B cell (primary cell): Measurements from ENCODE around the gene C1orf115. TPM values are rescaled to one million over a fixed set of nuclear protein-coding genes. Genes with fewer than 3 reads are reported as not detected.

ENCODE experiments used
- ATAC-seq: fragments of 200-7000 bp; cut with Tn5 transposase; one replicate; pipeline ENCODE4 v1.10.0; 2021; ENCODE audit warnings: low read depth, mild to moderate bottlenecking, moderate number of reproducible peaks, moderate library complexity
- CTCF ChIA-PET: fragments of 350-600 bp; sonication (Branson Sonifier 250); formaldehyde crosslinking; loops from one replicate; lab custom pipeline; 2021; ENCODE audit warnings: antibody characterized with exemption, inconsistent platforms; lab: Charles Lee
- POLR2A ChIA-PET: fragments of 350-600 bp; sonication (Branson Sonifier 250); formaldehyde crosslinking; loops from one replicate; lab custom pipeline; 2021; ENCODE audit warnings: antibody characterized with exemption; lab: Charles Lee
- DNase-seq: peaks from one replicate; pipeline ENCODE4 v3.0.0; 2013
- H2AFZ ChIP-seq: 2 replicates; pipeline ENCODE4 v1.6.1; 2012; ENCODE audit warnings: mild to moderate bottlenecking, low read depth, low read length; ENCODE audit not compliant: insufficient read depth, poor library complexity, severe bottlenecking
- H3K27ac ChIP-seq, 2 donors: 1 replicate in 1 of 2; 2 replicates in 1 of 2; pipeline ENCODE4 v1.5.1; 2012 to 2013; ENCODE audit warnings: low read length in 2 of 2, mild to moderate bottlenecking in 2 of 2, moderate library complexity in 1 of 2
- H3K27me3 ChIP-seq, 4 experiments: fragments of 200-600 bp in 1 of 4; sonication (generic) in 1 of 4; replicated peaks in 1 of 4; 1 replicate in 2 of 4; 2 replicates in 2 of 4; pipeline versions ENCODE4 v1.6.1 to v1.7.0; 2013 to 2016; ENCODE audit warnings: low read length in 3 of 4, mild to moderate bottlenecking in 2 of 4, mixed read lengths in 1 of 4, moderate library complexity in 1 of 4; ENCODE audit not compliant: insufficient read depth in 4 of 4, control insufficient read depth in 3 of 4; ENCODE audit errors: control extremely low read depth in 1 of 4
- H3K36me3 ChIP-seq, 2 experiments: replicated peaks in 1 of 2; 1 replicate in 1 of 2; 2 replicates in 1 of 2; pipeline versions ENCODE4 v1.6.1 to v1.7.1; 2013; ENCODE audit warnings: low read length in 1 of 2; ENCODE audit not compliant: insufficient read depth in 2 of 2, control insufficient read depth in 1 of 2; ENCODE audit errors: control extremely low read depth in 1 of 2, extremely low read depth in 1 of 2
- H3K4me1 ChIP-seq, 2 donors: fragments of 200-600 bp in 1 of 2; sonication (generic) in 1 of 2; 1 replicate in 1 of 2; 2 replicates in 1 of 2; pipeline versions ENCODE4 v1.5.1 to v1.6.1; 2013 to 2017; ENCODE audit warnings: low read length in 2 of 2; ENCODE audit not compliant: control insufficient read depth in 2 of 2, insufficient read depth in 2 of 2
- H3K4me2 ChIP-seq: replicated peaks from 2 replicates; pipeline ENCODE3; 2012; ENCODE audit warnings: mild to moderate bottlenecking, low read depth, low read length; ENCODE audit not compliant: poor library complexity, severe bottlenecking
- H3K4me3 ChIP-seq, 5 experiments: fragments of 200-600 bp in 1 of 5; sonication (generic) in 1 of 5; 1 replicate in 3 of 5; 2 replicates in 2 of 5; pipeline versions ENCODE4 v1.5.1 to v1.7.0; 2011 to 2016; ENCODE audit warnings: low read length in 4 of 5, mild to moderate bottlenecking in 4 of 5, low read depth in 2 of 5, control low read depth in 1 of 5, moderate library complexity in 1 of 5; ENCODE audit not compliant: insufficient read depth in 1 of 5; ENCODE audit errors: control extremely low read depth in 1 of 5, extremely low read depth in 1 of 5
- H3K79me2 ChIP-seq: fragments of 200-600 bp; sonication (generic); one replicate; pipeline ENCODE4 v1.6.0; 2016; ENCODE audit warnings: low read length; ENCODE audit not compliant: control insufficient read depth, insufficient read depth
- H3K9ac ChIP-seq: fragments of 200-600 bp; sonication (generic); 2 replicates; pipeline ENCODE4 v1.6.1; 2017; ENCODE audit warnings: mild to moderate bottlenecking, low read length, moderate library complexity
- H3K9me3 ChIP-seq, 3 donors: one replicate each; pipeline versions ENCODE4 v1.6.1 to v1.7.1; 2013; ENCODE audit warnings: low read length in 2 of 3; ENCODE audit not compliant: control insufficient read depth in 2 of 3, insufficient read depth in 1 of 3; ENCODE audit errors: control extremely low read depth in 1 of 3
- H4K20me1 ChIP-seq: 2 replicates; pipeline ENCODE4 v1.6.0; 2012; ENCODE audit warnings: mild to moderate bottlenecking, low read length; ENCODE audit not compliant: insufficient read depth, control insufficient read depth, poor library complexity, severe bottlenecking
- H3K27ac Mint-ChIP-seq: one replicate; pipeline ENCODE4 v1.8.0; 2021; ENCODE audit warnings: mixed read lengths
- H3K27me3 Mint-ChIP-seq: one replicate; pipeline ENCODE4 v1.8.0; 2021; ENCODE audit warnings: mixed read lengths
- H3K4me1 Mint-ChIP-seq: one replicate; pipeline ENCODE4 v1.8.0; 2021; ENCODE audit warnings: mixed read lengths
- H3K4me3 Mint-ChIP-seq: one replicate; pipeline ENCODE4 v1.8.0; 2021; ENCODE audit warnings: mixed read lengths
- H3K9me3 Mint-ChIP-seq: one replicate; pipeline ENCODE4 v1.8.0; 2022; ENCODE audit warnings: mixed read lengths; ENCODE audit not compliant: insufficient read depth
- EZH2 ChIP-seq: IDR thresholded peaks from 2 replicates; pipeline ENCODE4 v1.6.1; 2012; ENCODE audit warnings: borderline replicate concordance, low read depth, mild to moderate bottlenecking, moderate library complexity, low read length; ENCODE audit not compliant: insufficient read depth, poor library complexity, severe bottlenecking
- WGBS: methylation state at CpG from one replicate; pipeline ENCODE4 v1.1.5; 2013; ENCODE audit warnings: missing lambda C conversion rate; ENCODE audit not compliant: insufficient coverage; 5-methylcytosine and 5-hydroxymethylcytosine counted together
- intact Hi-C: fragments of 100-400 bp; cut with micrococcal nuclease; formaldehyde crosslinking; loops from one replicate; pipeline ENCODE4 v1.10.0; 2022
- polyA plus RNA-seq: library from polyadenylated mRNA; depleted of rRNA; stranded (reverse); fragments of >200 nt; gene quantifications from 2 replicates; pipeline ENCODE4 v1.2.3, GENCODE V29; 2012
- total RNA-seq, 2 donors: library from RNA; stranded (reverse); fragments of 120-200 nt in 1 of 2; gene quantifications; 1 replicate in 1 of 2; 2 replicates in 1 of 2; pipeline versions ENCODE4 v1.2.3 to v1.2.4, GENCODE V29; 2013 to 2022
- TF ChIP-seq, protein P1 (sequence below): fragments of 200-600 bp; IDR thresholded peaks from one replicate; pipeline ENCODE4 v1.8.0; 2022; ENCODE audit warnings: antibody characterized with exemption, mild to moderate bottlenecking

Gene C1orf115
- total and polyA plus RNA-seq, 2 donors (not counting 1 experiment from before 2014, with no cell fraction given) = 6.4 to 19.5 TPM

DNA sequence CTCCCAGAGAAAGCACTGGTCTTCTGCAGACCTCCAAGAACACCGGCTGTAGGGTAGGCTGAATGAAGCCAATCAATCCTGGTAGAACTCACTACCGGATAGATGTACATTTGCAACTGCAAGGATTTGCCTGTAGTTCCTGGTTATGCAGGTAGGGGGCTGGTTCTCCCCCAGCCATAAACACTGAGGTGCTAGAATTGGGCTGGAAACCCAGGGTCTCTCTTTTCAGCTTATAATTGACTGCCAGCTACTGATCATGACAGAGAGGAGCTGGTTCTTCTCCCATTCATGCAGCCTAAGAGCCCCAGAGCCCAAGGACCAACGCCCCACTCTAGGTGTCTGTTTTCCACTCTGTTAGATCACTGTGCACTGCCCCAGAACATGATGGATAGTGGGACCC lies 36.5 kb downstream of the C1orf115 start:
- no peaks in the 10 kb centered on the region for H3K9me3 Mint-ChIP-seq
- Histone ChIP-seq H4K20me1 (no peaks in the 10 kb centered on the region), H3K27me3 (peaks cover 0 to 5% (median 2%) of the 10 kb centered on the region in 4 experiments), H3K27ac (no peak overlapping the region), H3K9ac (no peak overlapping the region), H3K4me2 (no peak overlapping the region), H3K9me3 (no peaks in the 10 kb centered on the region), H3K4me1 (no peaks in the 10 kb centered on the region), H3K4me3 (no peak overlapping the region), H3K79me2 (no peaks in the 10 kb centered on the region), H3K36me3 (no peaks in the 10 kb centered on the region), H2AFZ (no peak overlapping the region)
- POLR2A ChIA-PET = no interaction called here
- ATAC-seq (no peak), DNase-seq (no peak)
- no peak overlapping the region for H3K27ac Mint-ChIP-seq
- CTCF ChIA-PET = interaction anchor here (1.1 kb wide), 1 partner anchor 49 kb away, joined by 3 read pairs; no protein-coding TSS in a partner anchor
- peaks cover 7% of the 10 kb centered on the region for H3K27me3 Mint-ChIP-seq
- H3K4me3 Mint-ChIP-seq = no peak overlapping the region
- TF ChIP-seq EZH2 = no peak
- TF ChIP-seq, protein P1, sequence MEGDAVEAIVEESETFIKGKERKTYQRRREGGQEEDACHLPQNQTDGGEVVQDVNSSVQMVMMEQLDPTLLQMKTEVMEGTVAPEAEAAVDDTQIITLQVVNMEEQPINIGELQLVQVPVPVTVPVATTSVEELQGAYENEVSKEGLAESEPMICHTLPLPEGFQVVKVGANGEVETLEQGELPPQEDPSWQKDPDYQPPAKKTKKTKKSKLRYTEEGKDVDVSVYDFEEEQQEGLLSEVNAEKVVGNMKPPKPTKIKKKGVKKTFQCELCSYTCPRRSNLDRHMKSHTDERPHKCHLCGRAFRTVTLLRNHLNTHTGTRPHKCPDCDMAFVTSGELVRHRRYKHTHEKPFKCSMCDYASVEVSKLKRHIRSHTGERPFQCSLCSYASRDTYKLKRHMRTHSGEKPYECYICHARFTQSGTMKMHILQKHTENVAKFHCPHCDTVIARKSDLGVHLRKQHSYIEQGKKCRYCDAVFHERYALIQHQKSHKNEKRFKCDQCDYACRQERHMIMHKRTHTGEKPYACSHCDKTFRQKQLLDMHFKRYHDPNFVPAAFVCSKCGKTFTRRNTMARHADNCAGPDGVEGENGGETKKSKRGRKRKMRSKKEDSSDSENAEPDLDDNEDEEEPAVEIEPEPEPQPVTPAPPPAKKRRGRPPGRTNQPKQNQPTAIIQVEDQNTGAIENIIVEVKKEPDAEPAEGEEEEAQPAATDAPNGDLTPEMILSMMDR = peak; percentile 43
- intact Hi-C loops = no loop called here
- H3K4me1 Mint-ChIP-seq = no peaks in the 10 kb centered on the region
- WGBS = 94% methylated on average over 3 of the region's 3 CpGs

DNA sequence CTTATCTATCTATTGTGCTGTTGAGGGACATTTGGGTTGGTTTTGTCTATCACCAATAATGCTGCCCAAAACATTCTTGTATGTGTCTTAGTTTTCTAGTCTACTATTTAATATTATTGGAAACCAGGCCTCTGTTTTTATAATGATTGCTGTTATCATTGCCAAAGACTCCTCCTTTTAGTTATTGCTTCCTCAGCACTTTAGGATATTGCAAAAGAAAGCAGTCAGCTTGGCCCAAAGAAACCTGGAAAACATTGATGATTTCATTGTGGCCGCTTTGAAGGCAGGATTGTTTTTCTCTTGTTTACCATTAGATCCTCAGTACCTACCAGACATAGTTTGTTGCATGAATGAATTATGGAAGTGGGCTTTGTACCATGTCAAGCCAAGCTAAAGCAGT lies 37.4 kb downstream of the C1orf115 start:
- Histone ChIP-seq H3K9me3 (peaks cover 0 to under 1% (median 0%) of the 10 kb centered on the region in 3 donors), H3K4me1 (peaks cover 1 to 2% of the 10 kb centered on the region in 2 donors), H3K36me3 (no peaks in the 10 kb centered on the region), H3K27ac (no peak overlapping the region), H3K79me2 (no peaks in the 10 kb centered on the region), H3K27me3 (peaks cover 0 to 5% (median 2%) of the 10 kb centered on the region in 4 experiments), H4K20me1 (no peaks in the 10 kb centered on the region), H3K4me2 (no peak overlapping the region), H3K4me3 (no peak overlapping the region), H3K9ac (no peak overlapping the region), H2AFZ (no peak overlapping the region)
- DNase-seq (no peak), ATAC-seq (no peak)
- ChIA-PET CTCF (interaction anchor here (1.6 kb wide), 1 partner anchor 46 kb away, joined by 3 read pairs; no protein-coding TSS in a partner anchor), POLR2A (no interaction called here)
- Mint-ChIP-seq H3K9me3 (no peaks in the 10 kb centered on the region), H3K27ac (no peak overlapping the region), H3K4me3 (no peak overlapping the region), H3K4me1 (peaks cover 6% of the 10 kb centered on the region), H3K27me3 (peaks cover 7% of the 10 kb centered on the region)
- no CpG with 5 or more reads among the region's 1 CpG for WGBS
- intact Hi-C loops = no loop called here
- no peak for TF ChIP-seq EZH2
- TF ChIP-seq, protein P1 = no peak
